ENCODE data around the gene SGTA. TPM values are rescaled to one million over a fixed set of nuclear protein-coding genes. Genes with fewer than 3 reads are reported as not detected.
A peak's percentile ranks its signal among the peaks of the same experiment; 100 is the strongest.
"Not testable (repeated sequence)": the region's sequence is repeated elsewhere in the genome, so short reads cannot be mapped to it uniquely, and the experiment has no call there.

The SGTA gene
- total and polyA plus RNA-seq, 2 donors: 29.4 to 55.4 TPM

DNA sequence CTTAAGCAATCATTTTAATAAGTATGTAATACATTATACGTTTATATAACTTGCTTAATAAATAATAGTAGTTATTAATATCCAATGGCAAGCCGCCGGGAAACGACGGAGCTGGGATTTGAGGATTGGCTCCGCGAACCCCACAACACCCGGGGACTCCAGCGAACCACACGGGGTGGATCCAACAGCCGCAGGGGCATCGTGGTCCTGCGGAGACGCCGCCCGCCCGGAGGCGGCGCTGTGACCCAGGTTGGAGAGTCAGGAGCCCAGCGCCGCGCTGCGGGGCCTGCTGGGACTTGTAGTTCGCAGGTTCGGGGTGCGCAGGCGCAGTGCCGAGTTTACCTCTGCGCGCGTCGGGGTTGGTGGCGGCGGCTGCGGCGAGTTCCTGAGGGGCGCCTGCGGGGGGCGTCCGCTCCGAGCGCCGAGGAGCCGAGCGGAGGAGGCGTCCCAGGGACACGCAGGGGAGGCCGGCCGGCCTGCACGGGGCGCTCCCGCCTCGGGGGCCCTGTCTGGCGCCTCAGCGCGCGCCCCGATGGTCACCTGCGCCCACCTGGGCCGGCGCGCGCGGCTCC lies 36.6 kb upstream of the SGTA start, which contains the start of gene ZNF554:
Gene ZNF554, plus strand, starts transcription at position 329 of the 572 bp plus-strand sequence. Its CDS starts 204 bp downstream, at position 533.
- H3K4me3 ChIP-seq (ENCODE audit: low read length in 2 of 2): peak within 1 kb of the TSS; percentile 62 to 70
- peaks cover 0 to 5% of the 10 kb centered on the region in 2 donors for H3K9me3 ChIP-seq (ENCODE audit: control insufficient read depth in 2 of 2, insufficient read depth in 1 of 2, low read length in 1 of 2)
- WGBS: under 1% methylated on average over 64 of the region's 64 CpGs
- no peaks in the 10 kb centered on the region for H3K27me3 ChIP-seq (ENCODE audit: control insufficient read depth in 2 of 2, insufficient read depth in 1 of 2, low read length in 1 of 2)
- DNase-seq (ENCODE audit: low read depth in 6 of 9, low spot score in 9 of 9): peak; percentile 92 to 99 (median 98)
- H3K4me1 ChIP-seq (ENCODE audit: control insufficient read depth in 2 of 2, insufficient read depth in 2 of 2, low read length in 2 of 2): peaks cover 2 to 6% of the 10 kb centered on the region in 2 donors
- no peak within 1 kb of the TSS for H3K27ac ChIP-seq (ENCODE audit: low read depth in 1 of 2, low read length in 1 of 2)
- H3K36me3 ChIP-seq (ENCODE audit: control insufficient read depth in 2 of 2, insufficient read depth in 2 of 2, low read length in 1 of 2): peaks cover 7 to 11% of the 10 kb centered on the region in 2 donors

DNA sequence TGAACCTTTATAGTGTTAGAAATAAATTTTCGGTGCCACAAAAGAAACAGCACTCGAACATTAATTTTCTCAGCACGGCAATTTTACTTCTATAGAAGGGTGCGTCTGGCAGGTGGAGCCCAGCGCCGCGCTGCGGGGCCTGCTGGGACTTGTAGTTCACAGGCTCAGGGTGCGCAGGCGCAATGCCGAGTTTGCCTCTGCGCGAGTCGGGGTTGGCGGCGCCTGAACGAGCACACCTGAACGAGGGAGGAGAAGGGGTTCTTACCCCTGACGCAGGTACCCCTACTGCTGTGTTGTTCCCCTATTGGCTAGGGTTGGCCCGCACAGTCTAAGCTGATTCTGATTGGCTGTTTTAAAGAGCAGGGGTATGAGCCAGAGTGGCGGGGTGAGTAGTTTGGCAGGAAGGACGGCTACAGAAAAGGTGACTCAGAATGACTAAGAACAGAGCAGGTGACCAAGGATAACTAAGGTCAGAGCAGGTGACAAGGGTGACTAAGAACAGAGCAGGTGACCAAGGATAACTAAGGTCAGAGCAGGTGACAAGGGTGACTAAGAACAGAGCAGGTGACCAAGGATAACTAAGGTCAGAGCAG lies 34.3 kb upstream of the SGTA start:
- not testable (repeated sequence) for H3K9me3 ChIP-seq (ENCODE audit: control insufficient read depth in 2 of 2, insufficient read depth in 1 of 2, low read length in 1 of 2); H3K4me1 ChIP-seq (ENCODE audit: control insufficient read depth in 2 of 2, insufficient read depth in 2 of 2, low read length in 2 of 2); H3K27ac ChIP-seq (ENCODE audit: low read depth in 1 of 2, low read length in 1 of 2); H3K27me3 ChIP-seq (ENCODE audit: control insufficient read depth in 2 of 2, insufficient read depth in 1 of 2, low read length in 1 of 2); DNase-seq (ENCODE audit: low read depth in 6 of 9, low spot score in 9 of 9); H3K4me3 ChIP-seq (ENCODE audit: low read length in 2 of 2)
- peaks cover 23 to 29% of the 10 kb centered on the region in 2 donors for H3K36me3 ChIP-seq (ENCODE audit: control insufficient read depth in 2 of 2, insufficient read depth in 2 of 2, low read length in 1 of 2)
- WGBS: 91% methylated on average over 22 of the region's 22 CpGs

DNA sequence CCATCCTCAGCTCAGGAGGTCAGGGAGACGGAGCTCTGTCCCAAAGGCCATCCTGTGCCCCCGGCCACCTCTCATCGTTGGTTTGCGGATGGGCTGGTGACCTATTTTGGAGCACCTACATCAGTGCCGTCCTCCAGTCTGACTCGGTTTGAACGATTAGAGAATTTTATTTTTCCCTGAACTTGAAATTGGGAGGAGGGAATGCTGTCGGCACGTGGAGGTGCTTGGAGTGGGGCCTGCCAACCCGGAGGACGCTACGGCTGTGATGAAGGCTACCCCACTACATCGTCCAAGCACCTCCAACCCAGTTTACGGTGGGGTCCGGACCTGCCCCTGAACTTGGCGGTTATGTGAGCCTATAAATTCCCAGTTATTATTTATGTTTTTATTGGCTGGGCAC lies 33.6 kb upstream of the SGTA start:
- H3K27me3 ChIP-seq (ENCODE audit: control insufficient read depth in 2 of 2, insufficient read depth in 1 of 2, low read length in 1 of 2): no peaks in the 10 kb centered on the region
- peaks cover 0 to 5% of the 10 kb centered on the region in 2 donors for H3K9me3 ChIP-seq (ENCODE audit: control insufficient read depth in 2 of 2, insufficient read depth in 1 of 2, low read length in 1 of 2)
- peaks cover 25 to 36% of the 10 kb centered on the region in 2 donors for H3K36me3 ChIP-seq (ENCODE audit: control insufficient read depth in 2 of 2, insufficient read depth in 2 of 2, low read length in 1 of 2)
- H3K4me3 ChIP-seq (ENCODE audit: low read length in 2 of 2): no peak overlapping the region
- no peak for DNase-seq (ENCODE audit: low read depth in 6 of 9, low spot score in 9 of 9)
- 97% methylated on average over 16 of the region's 16 CpGs for WGBS
- H3K27ac ChIP-seq (ENCODE audit: low read depth in 1 of 2, low read length in 1 of 2): no peak overlapping the region
- peaks cover 2 to 6% of the 10 kb centered on the region in 2 donors for H3K4me1 ChIP-seq (ENCODE audit: control insufficient read depth in 2 of 2, insufficient read depth in 2 of 2, low read length in 2 of 2)

DNA sequence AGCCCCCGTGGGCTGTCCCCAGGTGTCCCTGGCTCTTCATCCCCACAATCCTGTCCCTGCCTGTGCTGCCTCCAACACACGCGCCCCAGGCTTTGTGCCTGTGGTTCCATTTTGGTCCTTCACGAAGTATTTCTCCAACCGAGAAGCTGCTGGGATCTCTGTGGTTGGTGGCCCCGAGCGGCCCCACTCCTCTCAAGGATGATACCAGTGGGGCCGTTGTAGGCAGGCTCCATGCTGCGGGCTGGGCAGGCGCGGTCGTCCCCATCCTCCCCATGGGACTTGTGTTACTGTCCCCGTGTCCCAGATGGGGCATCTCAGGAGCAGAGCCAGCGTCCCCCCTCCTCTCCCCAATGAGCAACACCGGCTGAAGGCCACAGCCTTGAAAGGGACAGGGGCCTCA lies 32.9 kb upstream of the SGTA start:
- peaks cover 0 to 8% of the 10 kb centered on the region in 2 donors for H3K9me3 ChIP-seq (ENCODE audit: control insufficient read depth in 2 of 2, insufficient read depth in 1 of 2, low read length in 1 of 2)
- H3K27me3 ChIP-seq (ENCODE audit: control insufficient read depth in 2 of 2, insufficient read depth in 1 of 2, low read length in 1 of 2): no peaks in the 10 kb centered on the region
- no peak overlapping the region for H3K27ac ChIP-seq (ENCODE audit: low read depth in 1 of 2, low read length in 1 of 2)
- WGBS: 97% methylated on average over 15 of the region's 15 CpGs
- no peak overlapping the region for H3K4me3 ChIP-seq (ENCODE audit: low read length in 2 of 2)
- H3K4me1 ChIP-seq (ENCODE audit: control insufficient read depth in 2 of 2, insufficient read depth in 2 of 2, low read length in 2 of 2): peaks cover 2 to 6% of the 10 kb centered on the region in 2 donors
- peaks cover 32 to 43% of the 10 kb centered on the region in 2 donors for H3K36me3 ChIP-seq (ENCODE audit: control insufficient read depth in 2 of 2, insufficient read depth in 2 of 2, low read length in 1 of 2)
- no peak for DNase-seq (ENCODE audit: low read depth in 6 of 9, low spot score in 9 of 9)

DNA sequence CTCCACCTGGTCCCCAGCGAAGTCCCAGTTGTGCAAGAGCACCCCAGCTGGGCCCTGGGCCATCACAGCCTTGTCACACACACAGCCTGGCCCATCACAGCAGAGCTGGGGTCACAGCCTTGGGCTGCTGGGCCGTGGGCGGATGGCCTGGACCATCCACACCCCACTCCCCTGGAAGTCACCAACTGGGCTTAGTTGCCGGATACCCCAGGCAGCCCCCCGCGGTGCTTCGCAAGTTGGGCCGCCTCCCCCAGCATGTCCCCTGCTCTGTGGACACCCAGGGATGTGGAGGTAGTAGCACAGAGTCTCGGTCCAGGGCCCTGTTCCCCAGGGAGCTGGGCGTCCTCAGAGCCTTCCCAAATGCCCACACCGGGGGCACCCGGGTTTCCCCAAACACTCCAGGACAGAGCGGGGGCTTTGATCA lies 32.1 kb upstream of the SGTA start:
- Histone ChIP-seq H3K27me3 (ENCODE audit: control insufficient read depth in 2 of 2, insufficient read depth in 1 of 2, low read length in 1 of 2) (no peaks in the 10 kb centered on the region), H3K4me1 (ENCODE audit: control insufficient read depth in 2 of 2, insufficient read depth in 2 of 2, low read length in 2 of 2) (peaks cover 0 to under 1% of the 10 kb centered on the region in 2 donors), H3K36me3 (ENCODE audit: control insufficient read depth in 2 of 2, insufficient read depth in 2 of 2, low read length in 1 of 2) (peaks cover 39 to 50% of the 10 kb centered on the region in 2 donors), H3K4me3 (ENCODE audit: low read length in 2 of 2) (no peak overlapping the region), H3K9me3 (ENCODE audit: control insufficient read depth in 2 of 2, insufficient read depth in 1 of 2, low read length in 1 of 2) (peaks cover 0 to 8% of the 10 kb centered on the region in 2 donors), H3K27ac (ENCODE audit: low read depth in 1 of 2, low read length in 1 of 2) (no peak overlapping the region)
- 94% methylated on average over 13 of the region's 13 CpGs for WGBS
- no peak for DNase-seq (ENCODE audit: low read depth in 6 of 9, low spot score in 9 of 9)

DNA sequence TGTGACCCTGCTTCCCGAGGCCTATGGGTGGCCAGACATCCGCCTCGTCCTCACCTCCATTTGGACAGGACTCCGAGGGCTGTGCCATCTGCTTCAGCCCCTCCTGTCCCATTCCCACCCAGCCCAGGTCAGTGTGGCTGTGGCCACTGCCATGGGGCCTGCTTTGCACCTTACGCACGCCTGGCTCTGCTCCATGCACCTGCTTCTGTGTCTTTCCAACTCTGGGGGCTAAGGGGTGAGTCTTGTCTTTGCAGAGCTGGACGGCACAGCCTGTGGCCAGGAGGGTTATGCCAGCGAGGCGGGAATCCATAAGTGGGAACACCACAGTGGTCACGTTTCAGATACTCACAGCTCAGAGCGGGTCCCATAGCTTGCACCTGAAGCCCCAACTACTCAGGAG lies 31.4 kb upstream of the SGTA start:
- DNase-seq (ENCODE audit: low read depth in 6 of 9, low spot score in 9 of 9): no peak
- H3K36me3 ChIP-seq (ENCODE audit: control insufficient read depth in 2 of 2, insufficient read depth in 2 of 2, low read length in 1 of 2): peaks cover 47 to 58% of the 10 kb centered on the region in 2 donors
- peaks cover 0 to 5% of the 10 kb centered on the region in 2 donors for H3K9me3 ChIP-seq (ENCODE audit: control insufficient read depth in 2 of 2, insufficient read depth in 1 of 2, low read length in 1 of 2)
- WGBS: 98% methylated on average over 11 of the region's 11 CpGs
- no peak overlapping the region for H3K4me3 ChIP-seq (ENCODE audit: low read length in 2 of 2)
- no peaks in the 10 kb centered on the region for H3K27me3 ChIP-seq (ENCODE audit: control insufficient read depth in 2 of 2, insufficient read depth in 1 of 2, low read length in 1 of 2)
- no peaks in the 10 kb centered on the region for H3K4me1 ChIP-seq (ENCODE audit: control insufficient read depth in 2 of 2, insufficient read depth in 2 of 2, low read length in 2 of 2)
- H3K27ac ChIP-seq (ENCODE audit: low read depth in 1 of 2, low read length in 1 of 2): no peak overlapping the region

DNA sequence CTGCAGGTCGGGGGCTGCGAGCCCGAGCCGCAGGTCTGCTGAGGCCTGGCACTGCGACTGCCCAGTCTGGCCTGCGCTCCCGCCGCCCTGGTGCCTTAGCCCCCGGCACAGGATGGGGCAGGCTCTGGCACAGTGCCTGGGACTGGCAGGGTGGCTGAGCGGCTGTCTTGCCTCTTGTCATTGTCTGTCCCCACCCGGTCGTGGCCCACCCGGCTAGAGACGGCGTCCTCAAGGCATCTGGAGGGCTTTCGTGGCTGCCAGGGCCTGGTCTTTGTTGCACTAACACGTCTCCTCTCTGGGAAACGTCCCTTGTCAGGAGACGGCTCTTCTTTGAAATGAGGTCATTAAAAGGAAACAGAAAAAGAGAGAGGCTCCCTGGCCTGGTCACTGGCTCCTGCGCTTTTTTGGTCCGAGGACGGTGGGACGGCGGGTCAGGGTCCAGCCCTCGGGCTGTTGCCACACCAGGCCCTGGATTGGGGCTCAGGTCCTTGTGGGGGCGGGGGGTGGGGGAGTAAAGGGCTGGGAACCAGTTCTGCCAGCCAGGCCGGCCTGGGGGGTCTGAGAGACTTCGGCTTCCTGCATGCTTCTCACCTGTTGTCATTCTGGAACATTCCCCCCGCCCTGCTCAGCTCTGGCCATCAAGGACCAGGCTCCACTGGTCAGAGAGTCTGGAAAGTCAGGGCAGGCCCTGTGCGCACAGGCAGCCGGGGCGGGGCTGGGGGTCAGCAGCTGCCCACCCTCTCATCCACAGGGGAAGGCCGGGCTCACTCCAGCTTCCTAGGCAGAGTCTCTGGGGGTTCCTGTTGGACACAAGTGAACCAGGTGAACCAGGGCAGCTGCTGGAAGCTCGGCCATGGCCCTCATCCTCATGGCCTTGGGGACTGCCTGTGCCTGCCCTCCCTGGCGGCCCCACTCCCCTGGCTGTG lies 30.4 kb upstream of the SGTA start:
- DNase-seq (ENCODE audit: low read depth in 6 of 9, low spot score in 9 of 9): no peak
- Histone ChIP-seq H3K36me3 (ENCODE audit: control insufficient read depth in 2 of 2, insufficient read depth in 2 of 2, low read length in 1 of 2) (peaks cover 56 to 67% of the 10 kb centered on the region in 2 donors), H3K9me3 (ENCODE audit: control insufficient read depth in 2 of 2, insufficient read depth in 1 of 2, low read length in 1 of 2) (peaks cover 0 to 5% of the 10 kb centered on the region in 2 donors), H3K27ac (ENCODE audit: low read depth in 1 of 2, low read length in 1 of 2) (no peak overlapping the region), H3K4me1 (ENCODE audit: control insufficient read depth in 2 of 2, insufficient read depth in 2 of 2, low read length in 2 of 2) (no peaks in the 10 kb centered on the region), H3K27me3 (ENCODE audit: control insufficient read depth in 2 of 2, insufficient read depth in 1 of 2, low read length in 1 of 2) (no peaks in the 10 kb centered on the region), H3K4me3 (ENCODE audit: low read length in 2 of 2) (no peak overlapping the region)
- 95% methylated on average over 35 of the region's 35 CpGs for WGBS

DNA sequence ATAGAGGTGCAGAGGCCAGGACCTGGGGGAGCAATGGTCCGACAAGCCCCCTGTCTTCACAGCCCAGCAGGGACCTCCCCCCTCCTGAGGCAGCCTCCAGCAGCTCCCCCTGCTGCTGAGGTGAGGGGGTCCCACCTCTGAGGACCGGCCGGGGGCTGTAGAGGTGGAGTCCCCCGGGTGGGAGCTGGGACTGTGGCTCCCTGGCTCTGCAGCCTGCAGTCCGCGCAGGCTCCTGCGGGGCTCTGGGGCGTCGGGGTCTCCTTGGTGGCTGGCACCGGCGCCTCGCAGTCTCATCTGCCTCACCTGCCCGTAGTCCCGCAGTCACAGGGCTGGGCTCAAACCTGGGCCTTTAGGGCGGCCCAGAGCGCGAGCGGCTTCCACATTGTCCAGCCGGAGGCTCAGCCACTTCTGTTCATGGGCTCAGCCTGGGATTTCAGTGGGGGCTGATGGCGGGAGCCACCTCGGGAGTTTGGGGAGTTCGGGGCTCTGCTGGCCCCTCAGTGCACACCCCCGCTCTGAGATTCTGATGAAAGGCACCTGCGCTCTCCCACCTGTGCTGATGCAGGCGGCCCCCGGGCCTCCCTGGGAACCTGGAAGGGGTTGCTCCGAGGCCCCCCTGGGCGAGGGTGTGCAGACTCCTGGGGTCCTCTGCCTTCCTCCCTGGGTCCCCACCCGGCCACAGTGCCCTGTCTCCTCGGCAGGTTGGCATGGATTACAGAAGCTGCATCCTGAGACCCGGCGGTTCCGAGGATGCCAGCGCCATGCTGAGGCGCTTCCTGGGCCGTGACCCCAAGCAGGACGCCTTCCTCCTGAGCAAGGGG lies 29.6 kb upstream of the SGTA start:
- peaks cover 64 to 76% of the 10 kb centered on the region in 2 donors for H3K36me3 ChIP-seq (ENCODE audit: control insufficient read depth in 2 of 2, insufficient read depth in 2 of 2, low read length in 1 of 2)
- 95% methylated on average over 37 of the region's 37 CpGs for WGBS
- peaks cover 0 to 5% of the 10 kb centered on the region in 2 donors for H3K9me3 ChIP-seq (ENCODE audit: control insufficient read depth in 2 of 2, insufficient read depth in 1 of 2, low read length in 1 of 2)
- H3K27me3 ChIP-seq (ENCODE audit: control insufficient read depth in 2 of 2, insufficient read depth in 1 of 2, low read length in 1 of 2): no peaks in the 10 kb centered on the region
- no peaks in the 10 kb centered on the region for H3K4me1 ChIP-seq (ENCODE audit: control insufficient read depth in 2 of 2, insufficient read depth in 2 of 2, low read length in 2 of 2)
- DNase-seq (ENCODE audit: low read depth in 6 of 9, low spot score in 9 of 9): no peak
- H3K27ac ChIP-seq (ENCODE audit: low read depth in 1 of 2, low read length in 1 of 2): no peak overlapping the region
- no peak overlapping the region for H3K4me3 ChIP-seq (ENCODE audit: low read length in 2 of 2)

Data from thymus (tissue), 11 donors.